GM12878 (cell line): ENCODE results near the gene TSHR. TPM values are rescaled to one million over a fixed set of nuclear protein-coding genes. Genes with fewer than 3 reads are reported as not detected.

Experiments
- ATAC-seq: fragments of 200-7000 bp; cut with Tn5 transposase; 3 replicates; pipeline ENCODE4 v1.9.1; 2020; ENCODE audit warnings: mild to moderate bottlenecking, moderate library complexity
- BruUV-seq: library from RNA; stranded (reverse); fragments of 400-500 nt; replicated peaks from 2 replicates; lab custom pipeline; 2021; lab: Mats Ljungman, UMichigan
- CTCF ChIA-PET: fragments of 300-600 bp; sonication (Branson Sonifier 250); formaldehyde crosslinking; extraction: SDS; loops from one replicate; lab custom pipeline; 2021; ENCODE audit warnings: inconsistent platforms; lab: Yijun Ruan, JAX
- POLR2A ChIA-PET: fragments of 350-600 bp; formaldehyde crosslinking; extraction: SDS; loops from one replicate; lab custom pipeline; 2021; ENCODE audit warnings: inconsistent platforms; lab: Charles Lee
- RAD21 ChIA-PET: fragments of 300-600 bp; sonication (Branson Sonifier 250); formaldehyde crosslinking; loops from one replicate; lab custom pipeline; 2023; ENCODE audit warnings: antibody characterized with exemption; ENCODE audit not compliant: unreplicated experiment; lab: Charles Lee
- SMC1A ChIA-PET: fragments of 300-600 bp; sonication (Branson Sonifier 250); formaldehyde crosslinking; loops from one replicate; lab custom pipeline; 2023; ENCODE audit not compliant: unreplicated experiment, uncharacterized antibody; lab: Charles Lee
- DNase-seq: peaks from one replicate; pipeline ENCODE4 v3.0.0-alpha.2; 2011; ENCODE audit warnings: low read depth, low spot score
- FAIRE-seq: peaks from 3 replicates; lab custom pipeline; 2011; peaks lifted over from hg19 to GRCh38; lab: Jason Lieb, UNC
- H2AFZ ChIP-seq: 2 replicates; pipeline ENCODE4 v1.6.0; 2011; ENCODE audit warnings: low read depth, low read length, control low read depth; ENCODE audit not compliant: control insufficient read depth
- H3K27ac ChIP-seq: 2 replicates; pipeline ENCODE4 v1.5.1; 2011; ENCODE audit warnings: control low read depth; ENCODE audit not compliant: control insufficient read depth, insufficient read depth
- H3K27me3 ChIP-seq, 2 experiments: replicated peaks in 1 of 2; 2 replicates each; pipeline versions ENCODE4 v1.6.0 to v1.6.1; 2011; ENCODE audit warnings: low read length in 1 of 2; ENCODE audit not compliant: control insufficient read depth in 2 of 2, insufficient read depth in 2 of 2
- H3K36me3 ChIP-seq, 2 experiments: 2 replicates each; pipeline ENCODE4 v1.5.1; 2011; ENCODE audit warnings: low read length in 1 of 2; ENCODE audit not compliant: control insufficient read depth in 2 of 2, insufficient read depth in 2 of 2
- H3K4me1 ChIP-seq: 2 replicates; pipeline ENCODE4 v1.6.1; 2011; ENCODE audit warnings: mild to moderate bottlenecking, low read length, moderate library complexity, mixed read lengths; ENCODE audit not compliant: control insufficient read depth, insufficient read depth
- H3K4me2 ChIP-seq: 2 replicates; pipeline ENCODE4 v1.6.0; 2011; ENCODE audit warnings: control low read depth; ENCODE audit not compliant: control insufficient read depth, insufficient read depth
- H3K4me3 ChIP-seq: fragments of 200-600 bp; sonication (generic); 2 replicates; pipeline ENCODE4 v1.5.1; 2016
- H3K79me2 ChIP-seq: 2 replicates; pipeline ENCODE4 v1.6.0; 2011; ENCODE audit warnings: low read length; ENCODE audit not compliant: control insufficient read depth, insufficient read depth
- H3K9ac ChIP-seq: 2 replicates; pipeline ENCODE4 v1.8.0; 2011; ENCODE audit warnings: low read length, control low read depth, mixed read lengths; ENCODE audit not compliant: control insufficient read depth, insufficient read depth
- H3K9me3 ChIP-seq: replicated peaks from 3 replicates; pipeline ENCODE4 v1.5.1; 2011; ENCODE audit warnings: mild to moderate bottlenecking, low read length; ENCODE audit not compliant: control insufficient read depth, insufficient read depth
- H4K20me1 ChIP-seq: 2 replicates; pipeline ENCODE4 v1.6.0; 2011; ENCODE audit not compliant: control insufficient read depth, insufficient read depth
- IRF5 ChIP-seq: fragments of 450-650 bp; IDR thresholded peaks from 2 replicates; pipeline ENCODE4 v1.6.1; 2017; ENCODE audit warnings: borderline replicate concordance
- NRF1 ChIP-seq: conservative IDR thresholded peaks from 2 replicates; pipeline ENCODE4 v1.6.1; 2011; ENCODE audit warnings: mild to moderate bottlenecking, low read depth, low read length, improper control_type of control experiment
- POLR2AphosphoS2 ChIP-seq: IDR thresholded peaks from 2 replicates; pipeline ENCODE4 v1.6.1; 2011; ENCODE audit warnings: low read depth, mild to moderate bottlenecking, low read length, improper control_type of control experiment, moderate library complexity
- POU2F2 ChIP-seq: IDR thresholded peaks from 3 replicates; pipeline ENCODE4 v1.6.1; 2011; ENCODE audit warnings: low read depth, mild to moderate bottlenecking, low read length, borderline replicate concordance
- SP1 ChIP-seq: IDR thresholded peaks from one replicate; pipeline ENCODE4 v1.6.1; 2011; ENCODE audit warnings: low read depth, low read length
- ZBED1 ChIP-seq: IDR thresholded peaks from 2 replicates; pipeline ENCODE4 v1.6.1; 2016; ENCODE audit warnings: borderline replicate concordance
- WGBS: methylation state at CpG from one replicate; pipeline ENCODE4 v1.1.6; 2016; ENCODE audit warnings: low lambda C conversion rate; ENCODE audit not compliant: insufficient replicate concordance, insufficient coverage; ENCODE audit errors: missing lambda C conversion rate; 5-methylcytosine and 5-hydroxymethylcytosine counted together
- in situ Hi-C: fragments of 300-500 bp; cut with MboI; formaldehyde crosslinking; loops from 9 replicates; pipeline ENCODE4 v1.14.3; 2018; ENCODE audit warnings: mixed read lengths
- intact Hi-C: fragments of 100-400 bp; cut with micrococcal nuclease; formaldehyde crosslinking; loops from one replicate; pipeline ENCODE4 v1.14.2; 2022; ENCODE audit not compliant: unreplicated experiment
- polyA plus RNA-seq, 11 experiments: library from polyadenylated mRNA; depleted of rRNA in 4 of 11; unstranded in 6 of 11; stranded (reverse) in 5 of 11; fragments of >200 nt; fragmentation: Nextera tagmentation in 4 of 11; fragmentation: Illumina TruSeq in 1 of 11; extraction: Ambion mirVana in 4 of 11; extraction: Trizol in 1 of 11; gene quantifications; 1 replicate in 1 of 11; 2 replicates in 10 of 11; pipeline versions ENCODE4 v1.2.1 to v1.2.3, GENCODE V29; 2011 to 2016; ENCODE audit warnings: inconsistent platforms in 2 of 11, missing spikeins in 2 of 11, low read depth in 1 of 11
- total RNA-seq, 4 experiments: library from RNA; depleted of rRNA in 3 of 4; stranded (reverse); fragments of >200 nt in 3 of 4; fragmentation: Illumina TruSeq in 1 of 4; extraction: Trizol in 1 of 4; gene quantifications; 2 replicates each; pipeline versions ENCODE4 v1.2.1 to v1.2.3, GENCODE V29; 2013 to 2021
- TF ChIP-seq, protein P1 (sequence below): fragments of 450-650 bp; IDR thresholded peaks from 2 replicates; pipeline ENCODE4 v1.6.1; 2016; ENCODE audit warnings: mild to moderate bottlenecking
- TF ChIP-seq, protein P2 (sequence below): fragments of 450-650 bp; IDR thresholded peaks from 2 replicates; pipeline ENCODE4 v1.6.1; 2017; ENCODE audit warnings: mild to moderate bottlenecking, low read depth, inconsistent platforms; ENCODE audit not compliant: poor library complexity, severe bottlenecking
- TF ChIP-seq, protein P3 (sequence below): fragments of 450-650 bp; formaldehyde crosslinking; IDR thresholded peaks from 2 replicates; pipeline ENCODE4 v1.4.0; 2020; ENCODE audit warnings: mild to moderate bottlenecking, moderate library complexity
- TF ChIP-seq, protein P4 (sequence below): IDR thresholded peaks from 2 replicates; pipeline ENCODE4 v1.6.1; 2011; ENCODE audit warnings: borderline replicate concordance, low read depth, mild to moderate bottlenecking, moderate library complexity, mixed read lengths, low read length; ENCODE audit not compliant: insufficient read depth; ENCODE audit errors: extremely low read length
- TF ChIP-seq, protein P5 (sequence below): fragments of 450-650 bp; formaldehyde crosslinking; IDR thresholded peaks from 2 replicates; pipeline ENCODE4 v1.4.0; 2022; ENCODE audit warnings: mild to moderate bottlenecking, moderate library complexity

Gene TSHR
- total and polyA plus RNA-seq, 10 of the 15 experiments (the other 5 are each of a cell fraction or from before 2014, with no cell fraction given) = 0.06 to 0.31 TPM; not detected in 8

DNA sequence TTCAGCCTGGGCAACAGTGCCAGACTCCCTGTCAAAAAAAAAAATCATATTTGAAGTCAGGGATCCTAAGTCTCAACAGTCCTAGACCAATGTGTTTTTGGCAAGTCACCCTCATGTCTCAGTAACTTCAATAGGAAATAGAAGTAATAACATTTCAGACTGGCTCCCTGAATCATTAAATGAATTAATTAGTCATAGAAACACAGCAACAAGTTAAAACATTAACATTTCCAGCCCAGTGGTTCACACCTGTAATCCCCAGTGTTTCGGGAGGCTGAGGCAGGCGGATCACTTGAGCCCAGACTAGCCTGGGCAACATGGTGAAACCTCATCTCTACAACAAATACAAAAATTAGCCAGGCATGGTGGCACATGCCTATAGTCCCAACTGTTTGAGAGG lies 140.1 kb downstream of the TSHR start:
- FAIRE-seq (no peak), ATAC-seq (no peak), DNase-seq (no peak)
- Histone ChIP-seq H3K9me3 (no peaks in the 10 kb centered on the region), H3K27ac (no peak overlapping the region), H3K79me2 (no peaks in the 10 kb centered on the region), H3K9ac (no peak overlapping the region), H2AFZ (no peak overlapping the region), H4K20me1 (no peaks in the 10 kb centered on the region), H3K27me3 (no peaks in the 10 kb centered on the region), H3K4me3 (no peak overlapping the region), H3K36me3 (no peaks in the 10 kb centered on the region), H3K4me2 (no peak overlapping the region), H3K4me1 (no peaks in the 10 kb centered on the region)
- intact Hi-C loops = no loop called here
- BruUV-seq = no TSS peak
- CTCF ChIA-PET = no interaction called here
- SMC1A ChIA-PET = interaction anchor here (0.7 kb wide), 1 partner anchor 27 kb away, joined by 3 read pairs; no protein-coding TSS in a partner anchor
- RAD21 ChIA-PET = no interaction called here
- POLR2A ChIA-PET = no interaction called here
- in situ Hi-C loops = no loop called here
- WGBS = 50% methylated on average over 2 of the region's 2 CpGs
- no peak for TF ChIP-seq POU2F2
- TF ChIP-seq, protein P1, sequence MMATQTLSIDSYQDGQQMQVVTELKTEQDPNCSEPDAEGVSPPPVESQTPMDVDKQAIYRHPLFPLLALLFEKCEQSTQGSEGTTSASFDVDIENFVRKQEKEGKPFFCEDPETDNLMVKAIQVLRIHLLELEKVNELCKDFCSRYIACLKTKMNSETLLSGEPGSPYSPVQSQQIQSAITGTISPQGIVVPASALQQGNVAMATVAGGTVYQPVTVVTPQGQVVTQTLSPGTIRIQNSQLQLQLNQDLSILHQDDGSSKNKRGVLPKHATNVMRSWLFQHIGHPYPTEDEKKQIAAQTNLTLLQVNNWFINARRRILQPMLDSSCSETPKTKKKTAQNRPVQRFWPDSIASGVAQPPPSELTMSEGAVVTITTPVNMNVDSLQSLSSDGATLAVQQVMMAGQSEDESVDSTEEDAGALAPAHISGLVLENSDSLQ = no peak
- TF ChIP-seq POLR2AphosphoS2 = no peak
- no peak for TF ChIP-seq SP1
- TF ChIP-seq, protein P2, sequence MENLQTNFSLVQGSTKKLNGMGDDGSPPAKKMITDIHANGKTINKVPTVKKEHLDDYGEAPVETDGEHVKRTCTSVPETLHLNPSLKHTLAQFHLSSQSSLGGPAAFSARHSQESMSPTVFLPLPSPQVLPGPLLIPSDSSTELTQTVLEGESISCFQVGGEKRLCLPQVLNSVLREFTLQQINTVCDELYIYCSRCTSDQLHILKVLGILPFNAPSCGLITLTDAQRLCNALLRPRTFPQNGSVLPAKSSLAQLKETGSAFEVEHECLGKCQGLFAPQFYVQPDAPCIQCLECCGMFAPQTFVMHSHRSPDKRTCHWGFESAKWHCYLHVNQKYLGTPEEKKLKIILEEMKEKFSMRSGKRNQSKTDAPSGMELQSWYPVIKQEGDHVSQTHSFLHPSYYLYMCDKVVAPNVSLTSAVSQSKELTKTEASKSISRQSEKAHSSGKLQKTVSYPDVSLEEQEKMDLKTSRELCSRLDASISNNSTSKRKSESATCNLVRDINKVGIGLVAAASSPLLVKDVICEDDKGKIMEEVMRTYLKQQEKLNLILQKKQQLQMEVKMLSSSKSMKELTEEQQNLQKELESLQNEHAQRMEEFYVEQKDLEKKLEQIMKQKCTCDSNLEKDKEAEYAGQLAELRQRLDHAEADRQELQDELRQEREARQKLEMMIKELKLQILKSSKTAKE = no peak
- TF ChIP-seq NRF1 = no peak
- TF ChIP-seq, protein P3, sequence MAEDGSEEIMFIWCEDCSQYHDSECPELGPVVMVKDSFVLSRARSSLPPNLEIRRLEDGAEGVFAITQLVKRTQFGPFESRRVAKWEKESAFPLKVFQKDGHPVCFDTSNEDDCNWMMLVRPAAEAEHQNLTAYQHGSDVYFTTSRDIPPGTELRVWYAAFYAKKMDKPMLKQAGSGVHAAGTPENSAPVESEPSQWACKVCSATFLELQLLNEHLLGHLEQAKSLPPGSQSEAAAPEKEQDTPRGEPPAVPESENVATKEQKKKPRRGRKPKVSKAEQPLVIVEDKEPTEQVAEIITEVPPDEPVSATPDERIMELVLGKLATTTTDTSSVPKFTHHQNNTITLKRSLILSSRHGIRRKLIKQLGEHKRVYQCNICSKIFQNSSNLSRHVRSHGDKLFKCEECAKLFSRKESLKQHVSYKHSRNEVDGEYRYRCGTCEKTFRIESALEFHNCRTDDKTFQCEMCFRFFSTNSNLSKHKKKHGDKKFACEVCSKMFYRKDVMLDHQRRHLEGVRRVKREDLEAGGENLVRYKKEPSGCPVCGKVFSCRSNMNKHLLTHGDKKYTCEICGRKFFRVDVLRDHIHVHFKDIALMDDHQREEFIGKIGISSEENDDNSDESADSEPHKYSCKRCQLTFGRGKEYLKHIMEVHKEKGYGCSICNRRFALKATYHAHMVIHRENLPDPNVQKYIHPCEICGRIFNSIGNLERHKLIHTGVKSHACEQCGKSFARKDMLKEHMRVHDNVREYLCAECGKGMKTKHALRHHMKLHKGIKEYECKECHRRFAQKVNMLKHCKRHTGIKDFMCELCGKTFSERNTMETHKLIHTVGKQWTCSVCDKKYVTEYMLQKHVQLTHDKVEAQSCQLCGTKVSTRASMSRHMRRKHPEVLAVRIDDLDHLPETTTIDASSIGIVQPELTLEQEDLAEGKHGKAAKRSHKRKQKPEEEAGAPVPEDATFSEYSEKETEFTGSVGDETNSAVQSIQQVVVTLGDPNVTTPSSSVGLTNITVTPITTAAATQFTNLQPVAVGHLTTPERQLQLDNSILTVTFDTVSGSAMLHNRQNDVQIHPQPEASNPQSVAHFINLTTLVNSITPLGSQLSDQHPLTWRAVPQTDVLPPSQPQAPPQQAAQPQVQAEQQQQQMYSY (CRISPR knock-in tag) = no peak
- no peak for TF ChIP-seq IRF5
- TF ChIP-seq, protein P4, sequence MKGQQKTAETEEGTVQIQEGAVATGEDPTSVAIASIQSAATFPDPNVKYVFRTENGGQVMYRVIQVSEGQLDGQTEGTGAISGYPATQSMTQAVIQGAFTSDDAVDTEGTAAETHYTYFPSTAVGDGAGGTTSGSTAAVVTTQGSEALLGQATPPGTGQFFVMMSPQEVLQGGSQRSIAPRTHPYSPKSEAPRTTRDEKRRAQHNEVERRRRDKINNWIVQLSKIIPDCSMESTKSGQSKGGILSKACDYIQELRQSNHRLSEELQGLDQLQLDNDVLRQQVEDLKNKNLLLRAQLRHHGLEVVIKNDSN = no peak
- TF ChIP-seq ZBED1 = no peak
- TF ChIP-seq, protein P5, sequence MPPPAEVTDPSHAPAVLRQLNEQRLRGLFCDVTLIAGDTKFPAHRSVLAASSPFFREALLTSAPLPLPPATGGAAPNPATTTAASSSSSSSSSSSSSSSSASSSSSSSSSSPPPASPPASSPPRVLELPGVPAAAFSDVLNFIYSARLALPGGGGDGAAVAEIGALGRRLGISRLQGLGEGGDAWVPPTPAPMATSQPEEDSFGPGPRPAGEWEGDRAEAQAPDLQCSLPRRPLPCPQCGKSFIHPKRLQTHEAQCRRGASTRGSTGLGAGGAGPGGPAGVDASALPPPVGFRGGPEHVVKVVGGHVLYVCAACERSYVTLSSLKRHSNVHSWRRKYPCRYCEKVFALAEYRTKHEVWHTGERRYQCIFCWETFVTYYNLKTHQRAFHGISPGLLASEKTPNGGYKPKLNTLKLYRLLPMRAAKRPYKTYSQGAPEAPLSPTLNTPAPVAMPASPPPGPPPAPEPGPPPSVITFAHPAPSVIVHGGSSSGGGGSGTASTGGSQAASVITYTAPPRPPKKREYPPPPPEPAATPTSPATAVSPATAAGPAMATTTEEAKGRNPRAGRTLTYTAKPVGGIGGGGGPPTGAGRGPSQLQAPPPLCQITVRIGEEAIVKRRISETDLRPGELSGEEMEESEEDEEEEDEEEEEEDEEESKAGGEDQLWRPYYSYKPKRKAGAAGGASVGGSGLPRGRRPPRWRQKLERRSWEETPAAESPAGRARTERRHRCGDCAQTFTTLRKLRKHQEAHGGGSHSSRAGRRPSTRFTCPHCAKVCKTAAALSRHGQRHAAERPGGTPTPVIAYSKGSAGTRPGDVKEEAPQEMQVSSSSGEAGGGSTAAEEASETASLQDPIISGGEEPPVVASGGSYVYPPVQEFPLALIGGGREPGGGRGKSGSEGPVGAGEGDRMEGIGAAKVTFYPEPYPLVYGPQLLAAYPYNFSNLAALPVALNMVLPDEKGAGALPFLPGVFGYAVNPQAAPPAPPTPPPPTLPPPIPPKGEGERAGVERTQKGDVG = no peak
